Right hindlimb (tissue), 1 donor: Measurements from ENCODE around the gene AFF3.
A peak's percentile ranks its signal among the peaks of the same experiment; 100 is the strongest.

Source experiments
- DNase-seq: peaks from one replicate; pipeline ENCODE4 v3.0.0-alpha.2; 2018

Gene AFF3

GRCh38 chr2:100002059-100002458 is 140.3 kb downstream of the AFF3 start:
- DNase-seq: no peak

- DNase-seq: no peak
Observed at GRCh38 chr2:100000915-100001707, 141.3 kb downstream of the AFF3 start.

- no peak for DNase-seq
Observed at GRCh38 chr2:99998651-99999320, 143.6 kb downstream of the AFF3 start.

GRCh38 chr2:99989905-99990304 is 152.5 kb downstream of the AFF3 start:
- DNase-seq: no peak

- peak; percentile 44 for DNase-seq
Observed at GRCh38 chr2:99988599-99988998, 153.8 kb downstream of the AFF3 start.

- DNase-seq: no peak
Observed at GRCh38 chr2:99987160-99987559, 155.2 kb downstream of the AFF3 start.

GRCh38 chr2:99984799-99985515 is 157.4 kb downstream of the AFF3 start:
- no peak for DNase-seq

GRCh38 chr2:99982744-99983143 is 159.6 kb downstream of the AFF3 start:
- no peak for DNase-seq

- no peak for DNase-seq
Observed at GRCh38 chr2:99981840-99982239, 160.6 kb downstream of the AFF3 start.

- DNase-seq: no peak
Observed at GRCh38 chr2:99980176-99980575, 162.2 kb downstream of the AFF3 start.

- no peak for DNase-seq
Observed at GRCh38 chr2:99977966-99978365, 164.4 kb downstream of the AFF3 start.

- no peak for DNase-seq
Observed at GRCh38 chr2:99975386-99975785, 167.0 kb downstream of the AFF3 start.

GRCh38 chr2:99974682-99975375 is 167.6 kb downstream of the AFF3 start:
- DNase-seq: no peak

GRCh38 chr2:99974275-99974674 is 168.1 kb downstream of the AFF3 start:
- DNase-seq: no peak

GRCh38 chr2:99971326-99971900 is 171.0 kb downstream of the AFF3 start:
- no peak for DNase-seq

- DNase-seq: no peak
Observed at GRCh38 chr2:99970292-99970868, 172.0 kb downstream of the AFF3 start.

- DNase-seq: no peak
Observed at GRCh38 chr2:99961196-99961913, 181.0 kb downstream of the AFF3 start.

GRCh38 chr2:99960790-99961189 is 181.6 kb downstream of the AFF3 start:
- DNase-seq: no peak

GRCh38 chr2:99960291-99960690 is 182.1 kb downstream of the AFF3 start:
- DNase-seq: no peak

GRCh38 chr2:99959261-99960014 is 183.0 kb downstream of the AFF3 start:
- DNase-seq: no peak
